ENCODE data around the gene TMBIM4. TPM values are rescaled to one million over a fixed set of nuclear protein-coding genes. Genes with fewer than 3 reads are reported as not detected.

The TMBIM4 gene
- total RNA-seq, 1 experiment from 2014 or later: 115 TPM

DNA sequence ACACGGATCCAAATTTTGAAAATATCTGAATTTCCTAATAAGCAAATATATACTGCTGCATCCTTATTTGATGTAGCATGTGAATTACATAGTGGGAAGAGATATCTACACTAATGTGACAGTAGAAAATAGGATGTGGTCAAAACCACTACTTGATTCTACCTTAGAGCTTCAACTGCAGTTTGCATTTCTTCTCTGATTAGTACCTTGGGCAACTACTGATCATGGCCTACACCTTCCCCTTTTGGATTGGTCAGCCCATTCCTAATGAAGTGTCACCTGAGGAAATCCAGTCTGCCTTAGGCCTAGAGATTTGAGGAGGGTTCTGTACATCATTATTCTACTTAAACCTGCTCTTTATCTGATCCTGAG is 49.9 kb downstream of the TMBIM4 start:
- no peak for DNase-seq (ENCODE audit: low read depth, low spot score)
- intact Hi-C loops (cut with micrococcal nuclease; ENCODE audit: unreplicated experiment) (loop anchor here (10.0 kb wide), 1 partner anchor 1225 kb away; no protein-coding TSS in a partner anchor), in situ Hi-C loops (cut with HindIII; ENCODE audit: low pct_unique_long_range_greater_than_20kb, low sequenced_read_pairs) (no loop called here)
- no peaks in the 10 kb centered on the region for H3K9me3 ChIP-seq (ENCODE audit: control insufficient read depth, insufficient read depth, low read depth, low read length)
- no peak overlapping the region for H3K4me3 ChIP-seq (ENCODE audit: low read depth in 2 of 2, low read length in 2 of 2)
- ChIA-PET CTCF (no interaction called here), POLR2A (no interaction called here)
- BruUV-seq (replicated peaks): no TSS peak
- ATAC-seq: no peak
- peaks cover 27% of the 10 kb centered on the region; the same call in 1 of the 2 replicates for H3K36me3 ChIP-seq (ENCODE audit: control insufficient read depth, insufficient read depth, low read length)
- no peak overlapping the region for H3K27ac ChIP-seq (ENCODE audit: low read length)
- H3K27me3 ChIP-seq (ENCODE audit: control insufficient read depth, insufficient read depth, low read length): no peaks in the 10 kb centered on the region
- no peaks in the 10 kb centered on the region for H3K4me1 ChIP-seq (ENCODE audit: control insufficient read depth, insufficient read depth, low read length)
- TF ChIP-seq, protein P1, sequence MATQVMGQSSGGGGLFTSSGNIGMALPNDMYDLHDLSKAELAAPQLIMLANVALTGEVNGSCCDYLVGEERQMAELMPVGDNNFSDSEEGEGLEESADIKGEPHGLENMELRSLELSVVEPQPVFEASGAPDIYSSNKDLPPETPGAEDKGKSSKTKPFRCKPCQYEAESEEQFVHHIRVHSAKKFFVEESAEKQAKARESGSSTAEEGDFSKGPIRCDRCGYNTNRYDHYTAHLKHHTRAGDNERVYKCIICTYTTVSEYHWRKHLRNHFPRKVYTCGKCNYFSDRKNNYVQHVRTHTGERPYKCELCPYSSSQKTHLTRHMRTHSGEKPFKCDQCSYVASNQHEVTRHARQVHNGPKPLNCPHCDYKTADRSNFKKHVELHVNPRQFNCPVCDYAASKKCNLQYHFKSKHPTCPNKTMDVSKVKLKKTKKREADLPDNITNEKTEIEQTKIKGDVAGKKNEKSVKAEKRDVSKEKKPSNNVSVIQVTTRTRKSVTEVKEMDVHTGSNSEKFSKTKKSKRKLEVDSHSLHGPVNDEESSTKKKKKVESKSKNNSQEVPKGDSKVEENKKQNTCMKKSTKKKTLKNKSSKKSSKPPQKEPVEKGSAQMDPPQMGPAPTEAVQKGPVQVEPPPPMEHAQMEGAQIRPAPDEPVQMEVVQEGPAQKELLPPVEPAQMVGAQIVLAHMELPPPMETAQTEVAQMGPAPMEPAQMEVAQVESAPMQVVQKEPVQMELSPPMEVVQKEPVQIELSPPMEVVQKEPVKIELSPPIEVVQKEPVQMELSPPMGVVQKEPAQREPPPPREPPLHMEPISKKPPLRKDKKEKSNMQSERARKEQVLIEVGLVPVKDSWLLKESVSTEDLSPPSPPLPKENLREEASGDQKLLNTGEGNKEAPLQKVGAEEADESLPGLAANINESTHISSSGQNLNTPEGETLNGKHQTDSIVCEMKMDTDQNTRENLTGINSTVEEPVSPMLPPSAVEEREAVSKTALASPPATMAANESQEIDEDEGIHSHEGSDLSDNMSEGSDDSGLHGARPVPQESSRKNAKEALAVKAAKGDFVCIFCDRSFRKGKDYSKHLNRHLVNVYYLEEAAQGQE (IDR thresholded peaks at IDR 0.05; ENCODE audit: insufficient read depth in 1 of 2, low read depth in 2 of 2, low read length in 1 of 2): no peak
- TF ChIP-seq TCF7L2 (IDR thresholded peaks at IDR 0.05; ENCODE audit: low read depth, low read length) (no peak), POLR2AphosphoS5 (IDR thresholded peaks at IDR 0.05; ENCODE audit: low read depth, low read length) (no peak), SIN3A (IDR thresholded peaks at IDR 0.05; ENCODE audit: borderline replicate concordance, insufficient read depth, low read depth, low read length) (no peak)
- TF ChIP-seq, protein P2, sequence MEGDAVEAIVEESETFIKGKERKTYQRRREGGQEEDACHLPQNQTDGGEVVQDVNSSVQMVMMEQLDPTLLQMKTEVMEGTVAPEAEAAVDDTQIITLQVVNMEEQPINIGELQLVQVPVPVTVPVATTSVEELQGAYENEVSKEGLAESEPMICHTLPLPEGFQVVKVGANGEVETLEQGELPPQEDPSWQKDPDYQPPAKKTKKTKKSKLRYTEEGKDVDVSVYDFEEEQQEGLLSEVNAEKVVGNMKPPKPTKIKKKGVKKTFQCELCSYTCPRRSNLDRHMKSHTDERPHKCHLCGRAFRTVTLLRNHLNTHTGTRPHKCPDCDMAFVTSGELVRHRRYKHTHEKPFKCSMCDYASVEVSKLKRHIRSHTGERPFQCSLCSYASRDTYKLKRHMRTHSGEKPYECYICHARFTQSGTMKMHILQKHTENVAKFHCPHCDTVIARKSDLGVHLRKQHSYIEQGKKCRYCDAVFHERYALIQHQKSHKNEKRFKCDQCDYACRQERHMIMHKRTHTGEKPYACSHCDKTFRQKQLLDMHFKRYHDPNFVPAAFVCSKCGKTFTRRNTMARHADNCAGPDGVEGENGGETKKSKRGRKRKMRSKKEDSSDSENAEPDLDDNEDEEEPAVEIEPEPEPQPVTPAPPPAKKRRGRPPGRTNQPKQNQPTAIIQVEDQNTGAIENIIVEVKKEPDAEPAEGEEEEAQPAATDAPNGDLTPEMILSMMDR (IDR thresholded peaks at IDR 0.05): no peak

DNA sequence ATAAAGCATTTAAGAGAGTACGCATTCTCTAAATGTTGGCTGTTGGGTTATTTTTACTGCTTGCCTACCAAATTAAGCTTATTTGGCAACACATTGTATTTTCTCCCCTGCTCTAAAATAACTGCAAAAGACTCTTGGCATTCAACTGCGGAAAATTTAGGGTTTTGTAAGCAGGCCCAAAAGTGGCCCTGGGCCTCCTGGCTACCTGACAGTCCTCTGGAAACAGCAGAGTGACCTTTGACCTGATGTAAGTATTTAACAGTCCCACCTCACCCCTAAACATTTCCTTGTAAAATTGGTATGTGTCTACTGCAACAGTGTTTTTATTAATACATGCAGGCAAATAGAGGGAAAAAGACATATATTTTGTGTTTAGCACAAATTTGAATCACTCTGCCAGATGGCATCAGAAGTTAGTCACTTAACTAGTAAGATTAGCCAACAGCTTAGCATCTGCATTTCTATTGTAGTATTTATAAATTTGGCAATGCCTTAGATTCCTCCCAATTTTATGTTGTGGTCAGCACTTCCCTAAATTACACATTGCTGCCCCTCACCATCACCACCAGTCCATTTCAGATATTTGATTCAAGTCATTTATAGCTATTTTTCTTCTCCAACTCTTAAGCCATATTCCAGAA is 50.4 kb downstream of the TMBIM4 start:
- CTCF ChIA-PET: no interaction called here

More for the DNA sequence above, 50.4 kb downstream of the TMBIM4 start:
- H3K27me3 ChIP-seq (ENCODE audit: control insufficient read depth, insufficient read depth, low read length): no peaks in the 10 kb centered on the region
- in situ Hi-C loops (cut with HindIII; ENCODE audit: low pct_unique_long_range_greater_than_20kb, low sequenced_read_pairs) (no loop called here), intact Hi-C loops (cut with micrococcal nuclease; ENCODE audit: unreplicated experiment) (loop anchor here (10.0 kb wide), 1 partner anchor 1225 kb away; no protein-coding TSS in a partner anchor)
- no peak for ATAC-seq
- BruUV-seq (replicated peaks): no TSS peak
- no peaks in the 10 kb centered on the region for H3K4me1 ChIP-seq (ENCODE audit: control insufficient read depth, insufficient read depth, low read length)
- DNase-seq (ENCODE audit: low read depth, low spot score): no peak
- TF ChIP-seq SIN3A (IDR thresholded peaks at IDR 0.05; ENCODE audit: borderline replicate concordance, insufficient read depth, low read depth, low read length) (no peak), POLR2AphosphoS5 (IDR thresholded peaks at IDR 0.05; ENCODE audit: low read depth, low read length) (no peak), TCF7L2 (IDR thresholded peaks at IDR 0.05; ENCODE audit: low read depth, low read length) (no peak)
- TF ChIP-seq, protein P1 (IDR thresholded peaks at IDR 0.05; ENCODE audit: insufficient read depth in 1 of 2, low read depth in 2 of 2, low read length in 1 of 2): no peak
- TF ChIP-seq, protein P2 (IDR thresholded peaks at IDR 0.05): no peak
- H3K9me3 ChIP-seq (ENCODE audit: control insufficient read depth, insufficient read depth, low read depth, low read length): no peaks in the 10 kb centered on the region
- H3K4me3 ChIP-seq (ENCODE audit: low read depth in 2 of 2, low read length in 2 of 2): no peak overlapping the region
- peaks cover 22% of the 10 kb centered on the region; the same call in 1 of the 2 replicates for H3K36me3 ChIP-seq (ENCODE audit: control insufficient read depth, insufficient read depth, low read length)
- H3K27ac ChIP-seq (ENCODE audit: low read length): no peak overlapping the region
- POLR2A ChIA-PET: no interaction called here
